GM12878 (cell line): ENCODE results near the gene ANKRD44. TPM values are rescaled to one million over a fixed set of nuclear protein-coding genes. Genes with fewer than 3 reads are reported as not detected.

Experiments used
- ATAC-seq: fragments of 200-7000 bp; cut with Tn5 transposase; 3 replicates; pipeline ENCODE4 v1.9.1; 2020; ENCODE audit warnings: mild to moderate bottlenecking, moderate library complexity
- BruUV-seq: library from RNA; stranded (reverse); fragments of 400-500 nt; replicated peaks from 2 replicates; lab custom pipeline; 2021; lab: Mats Ljungman, UMichigan
- CTCF ChIA-PET: fragments of 300-600 bp; sonication (Branson Sonifier 250); formaldehyde crosslinking; extraction: SDS; loops from one replicate; lab custom pipeline; 2021; ENCODE audit warnings: inconsistent platforms; lab: Yijun Ruan, JAX
- POLR2A ChIA-PET: fragments of 350-600 bp; formaldehyde crosslinking; extraction: SDS; loops from one replicate; lab custom pipeline; 2021; ENCODE audit warnings: inconsistent platforms; lab: Charles Lee
- RAD21 ChIA-PET: fragments of 300-600 bp; sonication (Branson Sonifier 250); formaldehyde crosslinking; loops from one replicate; lab custom pipeline; 2023; ENCODE audit warnings: antibody characterized with exemption; ENCODE audit not compliant: unreplicated experiment; lab: Charles Lee
- SMC1A ChIA-PET: fragments of 300-600 bp; sonication (Branson Sonifier 250); formaldehyde crosslinking; loops from one replicate; lab custom pipeline; 2023; ENCODE audit not compliant: unreplicated experiment, uncharacterized antibody; lab: Charles Lee
- DNase-seq: peaks from one replicate; pipeline ENCODE4 v3.0.0-alpha.2; 2011; ENCODE audit warnings: low read depth, low spot score
- FAIRE-seq: peaks from 3 replicates; lab custom pipeline; 2011; peaks lifted over from hg19 to GRCh38; lab: Jason Lieb, UNC
- H2AFZ ChIP-seq: 2 replicates; pipeline ENCODE4 v1.6.0; 2011; ENCODE audit warnings: low read depth, low read length, control low read depth; ENCODE audit not compliant: control insufficient read depth
- H3K27ac ChIP-seq: 2 replicates; pipeline ENCODE4 v1.5.1; 2011; ENCODE audit warnings: control low read depth; ENCODE audit not compliant: control insufficient read depth, insufficient read depth
- H3K27me3 ChIP-seq, 2 experiments: replicated peaks in 1 of 2; 2 replicates each; pipeline versions ENCODE4 v1.6.0 to v1.6.1; 2011; ENCODE audit warnings: low read length in 1 of 2; ENCODE audit not compliant: control insufficient read depth in 2 of 2, insufficient read depth in 2 of 2
- H3K36me3 ChIP-seq, 2 experiments: 2 replicates each; pipeline ENCODE4 v1.5.1; 2011; ENCODE audit warnings: low read length in 1 of 2; ENCODE audit not compliant: control insufficient read depth in 2 of 2, insufficient read depth in 2 of 2
- H3K4me1 ChIP-seq: 2 replicates; pipeline ENCODE4 v1.6.1; 2011; ENCODE audit warnings: mild to moderate bottlenecking, low read length, moderate library complexity, mixed read lengths; ENCODE audit not compliant: control insufficient read depth, insufficient read depth
- H3K4me2 ChIP-seq: 2 replicates; pipeline ENCODE4 v1.6.0; 2011; ENCODE audit warnings: control low read depth; ENCODE audit not compliant: control insufficient read depth, insufficient read depth
- H3K4me3 ChIP-seq: fragments of 200-600 bp; sonication (generic); 2 replicates; pipeline ENCODE4 v1.5.1; 2016
- H3K79me2 ChIP-seq: 2 replicates; pipeline ENCODE4 v1.6.0; 2011; ENCODE audit warnings: low read length; ENCODE audit not compliant: control insufficient read depth, insufficient read depth
- H3K9ac ChIP-seq: 2 replicates; pipeline ENCODE4 v1.8.0; 2011; ENCODE audit warnings: low read length, control low read depth, mixed read lengths; ENCODE audit not compliant: control insufficient read depth, insufficient read depth
- H3K9me3 ChIP-seq: replicated peaks from 3 replicates; pipeline ENCODE4 v1.5.1; 2011; ENCODE audit warnings: mild to moderate bottlenecking, low read length; ENCODE audit not compliant: control insufficient read depth, insufficient read depth
- H4K20me1 ChIP-seq: 2 replicates; pipeline ENCODE4 v1.6.0; 2011; ENCODE audit not compliant: control insufficient read depth, insufficient read depth
- CREB1 ChIP-seq: IDR thresholded peaks from 2 replicates; pipeline ENCODE4 v1.6.1; 2012; ENCODE audit warnings: low read depth, mild to moderate bottlenecking, inconsistent platforms
- EED ChIP-seq: sonication (generic); IDR thresholded peaks from 2 replicates; pipeline ENCODE4 v1.6.1; 2016; ENCODE audit warnings: antibody characterized with exemption, low read depth
- IKZF1 ChIP-seq: fragments of 450-650 bp; conservative IDR thresholded peaks from 2 replicates; pipeline ENCODE4 v1.6.1; 2017; ENCODE audit warnings: antibody characterized with exemption, mild to moderate bottlenecking
- JUNB ChIP-seq: IDR thresholded peaks from 2 replicates; pipeline ENCODE4 v1.6.1; 2016; ENCODE audit warnings: antibody characterized with exemption, mild to moderate bottlenecking
- KLF5 ChIP-seq: fragments of 450-650 bp; IDR thresholded peaks from 2 replicates; pipeline ENCODE4 v1.6.1; 2014; ENCODE audit warnings: mild to moderate bottlenecking; ENCODE audit not compliant: partially characterized antibody
- POLR2A ChIP-seq: IDR thresholded peaks from 2 replicates; pipeline ENCODE4 v1.6.1; 2011; ENCODE audit warnings: low read depth, mild to moderate bottlenecking, low read length
- POU2F2 ChIP-seq: IDR thresholded peaks from 3 replicates; pipeline ENCODE4 v1.6.1; 2011; ENCODE audit warnings: low read depth, mild to moderate bottlenecking, low read length, borderline replicate concordance
- ZBED1 ChIP-seq: IDR thresholded peaks from 2 replicates; pipeline ENCODE4 v1.6.1; 2016; ENCODE audit warnings: borderline replicate concordance
- ZNF384 ChIP-seq: IDR thresholded peaks from 2 replicates; pipeline ENCODE4 v1.6.1; 2012; ENCODE audit warnings: low read depth, mild to moderate bottlenecking, low read length, improper control_type of control experiment, borderline replicate concordance
- WGBS: methylation state at CpG from one replicate; pipeline ENCODE4 v1.1.6; 2016; ENCODE audit warnings: low lambda C conversion rate; ENCODE audit not compliant: insufficient replicate concordance, insufficient coverage; ENCODE audit errors: missing lambda C conversion rate; 5-methylcytosine and 5-hydroxymethylcytosine counted together
- in situ Hi-C: fragments of 300-500 bp; cut with MboI; formaldehyde crosslinking; loops from 9 replicates; pipeline ENCODE4 v1.14.3; 2018; ENCODE audit warnings: mixed read lengths
- intact Hi-C: fragments of 100-400 bp; cut with micrococcal nuclease; formaldehyde crosslinking; loops from one replicate; pipeline ENCODE4 v1.14.2; 2022; ENCODE audit not compliant: unreplicated experiment
- polyA plus RNA-seq, 11 experiments: library from polyadenylated mRNA; depleted of rRNA in 4 of 11; unstranded in 6 of 11; stranded (reverse) in 5 of 11; fragments of >200 nt; fragmentation: Nextera tagmentation in 4 of 11; fragmentation: Illumina TruSeq in 1 of 11; extraction: Ambion mirVana in 4 of 11; extraction: Trizol in 1 of 11; gene quantifications; 1 replicate in 1 of 11; 2 replicates in 10 of 11; pipeline versions ENCODE4 v1.2.1 to v1.2.3, GENCODE V29; 2011 to 2016; ENCODE audit warnings: inconsistent platforms in 2 of 11, missing spikeins in 2 of 11, low read depth in 1 of 11
- total RNA-seq, 4 experiments: library from RNA; depleted of rRNA in 3 of 4; stranded (reverse); fragments of >200 nt in 3 of 4; fragmentation: Illumina TruSeq in 1 of 4; extraction: Trizol in 1 of 4; gene quantifications; 2 replicates each; pipeline versions ENCODE4 v1.2.1 to v1.2.3, GENCODE V29; 2013 to 2021
- TF ChIP-seq, protein P1 (sequence below): IDR thresholded peaks from 2 replicates; pipeline ENCODE4 v1.6.1; 2011; ENCODE audit warnings: mild to moderate bottlenecking, low read depth, low read length, moderate library complexity; ENCODE audit not compliant: insufficient replicate concordance
- TF ChIP-seq, protein P2 (sequence below): fragments of 450-650 bp; formaldehyde crosslinking; IDR thresholded peaks from 2 replicates; pipeline ENCODE4 v1.4.0; 2022; ENCODE audit warnings: mild to moderate bottlenecking, moderate library complexity

ANKRD44 gene
- total and polyA plus RNA-seq, 10 of the 15 experiments (the other 5 are each of a cell fraction or from before 2014, with no cell fraction given), result 19.1 to 99.1 (median 59.6) TPM

DNA sequence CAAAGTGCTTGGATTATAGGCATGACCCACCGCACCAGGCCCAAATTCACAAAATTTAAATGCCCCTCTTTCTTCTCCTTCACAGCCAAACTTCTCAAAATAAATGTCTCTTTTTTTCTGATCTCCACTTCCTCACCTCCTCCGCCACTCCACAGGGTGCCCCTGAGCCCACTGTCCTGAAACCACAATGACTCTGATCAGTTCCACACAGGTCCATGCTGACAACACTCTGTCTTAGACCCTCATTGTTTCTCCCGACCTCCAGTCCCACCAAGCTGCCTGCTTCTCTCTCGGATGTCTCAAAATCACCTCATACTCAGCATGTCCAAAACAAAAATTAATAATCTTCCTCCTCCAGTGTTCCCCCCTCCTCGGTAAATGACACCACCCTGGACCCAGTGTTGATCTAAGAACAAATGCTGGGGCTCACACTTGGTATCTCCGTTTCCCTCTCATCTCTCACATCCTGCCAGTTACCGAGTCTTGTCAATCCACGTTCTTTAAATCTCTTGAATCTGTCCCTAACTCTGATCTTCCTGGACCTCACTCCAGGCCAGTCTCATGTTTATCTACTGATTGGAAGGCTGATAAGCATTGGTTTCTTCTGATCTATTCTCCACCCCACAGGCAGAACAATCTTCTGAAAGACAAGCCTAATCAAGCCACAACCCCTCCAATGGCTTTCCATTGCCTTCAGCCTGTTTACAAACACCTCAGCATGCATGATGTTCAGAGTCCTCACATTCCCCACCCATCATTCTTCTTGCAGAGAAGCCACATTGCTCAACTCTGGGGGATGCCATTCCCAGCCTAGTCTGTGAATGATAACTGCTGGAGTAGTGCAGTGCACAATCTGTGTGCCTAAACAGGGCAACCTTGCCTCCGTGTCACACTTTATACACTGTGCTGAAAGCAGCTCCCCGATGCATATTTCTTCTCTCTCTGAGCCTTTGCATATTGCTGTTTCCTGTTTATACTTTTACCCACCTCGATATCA is 12.4 kb upstream of the ANKRD44 start:
- no peaks in the 10 kb centered on the region for H4K20me1 ChIP-seq
- no peaks in the 10 kb centered on the region for H3K9me3 ChIP-seq
- ATAC-seq (peak; percentile 52), DNase-seq (no peak), FAIRE-seq (no peak)
- peak overlapping the region; percentile 86 for H2AFZ ChIP-seq
- H3K4me1 ChIP-seq, result peaks cover 18% of the 10 kb centered on the region; the same call in 1 of the 2 replicates
- no peaks in the 10 kb centered on the region for H3K36me3 ChIP-seq
- WGBS, result 25% methylated on average over 11 of the region's 11 CpGs
- 0 out of 2 replicates have a peak overlapping the region, but pooled peaks have one; percentile 12 for H3K9ac ChIP-seq
- ChIA-PET CTCF (interaction anchor here (0.6 to 2.0 kb wide), 3 partner anchors 12 to 236 kb away, joined by 4 to 8 read pairs (median 5); no protein-coding TSS in a partner anchor), RAD21 (interaction anchor here (1.3 kb wide), 1 partner anchor 131 kb away, joined by 4 read pairs; no protein-coding TSS in a partner anchor), POLR2A (no interaction called here), SMC1A (interaction anchor here (1.7 to 2.7 kb wide), 2 partner anchors 11 to 171 kb away, joined by 4 to 6 read pairs; no protein-coding TSS in a partner anchor)
- peak overlapping the region; percentile 51 for H3K4me2 ChIP-seq
- intact Hi-C loops, result no loop called here
- BruUV-seq, result no TSS peak
- H3K4me3 ChIP-seq, result peak overlapping the region; percentile 32; the same call in 1 of the 2 replicates
- 0 out of 2 replicates have a peak overlapping the region, but pooled peaks have one; percentile 7 for H3K27ac ChIP-seq
- TF ChIP-seq POU2F2 (peak; percentile 57; the same call in 1 of the 3 replicates), POLR2A (peak; percentile 51), ZBED1 (no peak), IKZF1 (no peak)
- no peaks in the 10 kb centered on the region for H3K79me2 ChIP-seq
- in situ Hi-C loops, result no loop called here
- no peaks in the 10 kb centered on the region for H3K27me3 ChIP-seq

DNA sequence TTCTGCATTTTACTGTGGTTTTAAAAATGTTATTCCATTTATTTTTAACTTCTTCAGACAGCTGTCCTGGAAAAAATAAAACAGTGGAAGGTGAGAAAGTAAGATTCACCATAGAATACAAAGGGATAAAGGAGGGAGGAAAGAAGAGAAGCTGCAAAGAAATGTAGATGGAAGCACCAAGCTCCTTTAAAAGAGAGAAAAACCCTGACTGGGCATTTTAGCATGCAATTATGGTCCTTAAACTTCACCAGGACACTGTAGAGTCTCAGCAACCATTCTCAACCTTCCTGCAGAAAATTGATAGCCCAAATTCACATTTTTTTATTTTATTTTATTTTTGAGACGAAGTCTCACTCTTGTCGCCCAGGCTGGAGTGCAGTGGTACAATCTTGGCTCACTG is 11.6 kb upstream of the ANKRD44 start:
- Histone ChIP-seq H3K79me2 (no peaks in the 10 kb centered on the region), H3K27me3 (no peaks in the 10 kb centered on the region), H3K36me3 (no peaks in the 10 kb centered on the region), H3K4me3 (no peak overlapping the region), H3K4me1 (peaks cover 12% of the 10 kb centered on the region; the same call in 1 of the 2 replicates), H3K9me3 (no peaks in the 10 kb centered on the region), H3K4me2 (no peak overlapping the region), H2AFZ (no peak overlapping the region), H3K9ac (no peak overlapping the region), H3K27ac (no peak overlapping the region), H4K20me1 (no peaks in the 10 kb centered on the region)
- TF ChIP-seq, protein P1, sequence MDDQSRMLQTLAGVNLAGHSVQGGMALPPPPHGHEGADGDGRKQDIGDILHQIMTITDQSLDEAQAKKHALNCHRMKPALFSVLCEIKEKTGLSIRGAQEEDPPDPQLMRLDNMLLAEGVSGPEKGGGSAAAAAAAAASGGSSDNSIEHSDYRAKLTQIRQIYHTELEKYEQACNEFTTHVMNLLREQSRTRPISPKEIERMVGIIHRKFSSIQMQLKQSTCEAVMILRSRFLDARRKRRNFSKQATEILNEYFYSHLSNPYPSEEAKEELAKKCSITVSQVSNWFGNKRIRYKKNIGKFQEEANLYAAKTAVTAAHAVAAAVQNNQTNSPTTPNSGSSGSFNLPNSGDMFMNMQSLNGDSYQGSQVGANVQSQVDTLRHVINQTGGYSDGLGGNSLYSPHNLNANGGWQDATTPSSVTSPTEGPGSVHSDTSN, result no peak
- TF ChIP-seq JUNB, result no peak
- TF ChIP-seq ZNF384, result no peak
- no peak for TF ChIP-seq KLF5
- TF ChIP-seq EED, result no peak
- TF ChIP-seq, protein P2, sequence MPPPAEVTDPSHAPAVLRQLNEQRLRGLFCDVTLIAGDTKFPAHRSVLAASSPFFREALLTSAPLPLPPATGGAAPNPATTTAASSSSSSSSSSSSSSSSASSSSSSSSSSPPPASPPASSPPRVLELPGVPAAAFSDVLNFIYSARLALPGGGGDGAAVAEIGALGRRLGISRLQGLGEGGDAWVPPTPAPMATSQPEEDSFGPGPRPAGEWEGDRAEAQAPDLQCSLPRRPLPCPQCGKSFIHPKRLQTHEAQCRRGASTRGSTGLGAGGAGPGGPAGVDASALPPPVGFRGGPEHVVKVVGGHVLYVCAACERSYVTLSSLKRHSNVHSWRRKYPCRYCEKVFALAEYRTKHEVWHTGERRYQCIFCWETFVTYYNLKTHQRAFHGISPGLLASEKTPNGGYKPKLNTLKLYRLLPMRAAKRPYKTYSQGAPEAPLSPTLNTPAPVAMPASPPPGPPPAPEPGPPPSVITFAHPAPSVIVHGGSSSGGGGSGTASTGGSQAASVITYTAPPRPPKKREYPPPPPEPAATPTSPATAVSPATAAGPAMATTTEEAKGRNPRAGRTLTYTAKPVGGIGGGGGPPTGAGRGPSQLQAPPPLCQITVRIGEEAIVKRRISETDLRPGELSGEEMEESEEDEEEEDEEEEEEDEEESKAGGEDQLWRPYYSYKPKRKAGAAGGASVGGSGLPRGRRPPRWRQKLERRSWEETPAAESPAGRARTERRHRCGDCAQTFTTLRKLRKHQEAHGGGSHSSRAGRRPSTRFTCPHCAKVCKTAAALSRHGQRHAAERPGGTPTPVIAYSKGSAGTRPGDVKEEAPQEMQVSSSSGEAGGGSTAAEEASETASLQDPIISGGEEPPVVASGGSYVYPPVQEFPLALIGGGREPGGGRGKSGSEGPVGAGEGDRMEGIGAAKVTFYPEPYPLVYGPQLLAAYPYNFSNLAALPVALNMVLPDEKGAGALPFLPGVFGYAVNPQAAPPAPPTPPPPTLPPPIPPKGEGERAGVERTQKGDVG (CRISPR knock-in tag), result no peak
- no peak for TF ChIP-seq CREB1
- BruUV-seq, result no TSS peak
- RAD21 ChIA-PET, result interaction anchor here (0.7 to 1.3 kb wide), 2 partner anchors 131 to 146 kb away, joined by 3 to 4 read pairs; no protein-coding TSS in a partner anchor
- DNase-seq (no peak), FAIRE-seq (no peak), ATAC-seq (no peak)
- CTCF ChIA-PET, result interaction anchor here (0.6 to 1.7 kb wide), 2 partner anchors 209 to 235 kb away, joined by 4 to 8 read pairs; no protein-coding TSS in a partner anchor
- intact Hi-C loops, result no loop called here
- POLR2A ChIA-PET, result interaction anchor here (0.7 to 1.1 kb wide), 2 partner anchors 94 to 167 kb away, joined by 3 read pairs; no protein-coding TSS in a partner anchor
- 95% methylated on average over 2 of the region's 2 CpGs for WGBS
- in situ Hi-C loops, result no loop called here
- SMC1A ChIA-PET, result interaction anchor here (0.6 to 2.7 kb wide), 4 partner anchors 11 to 128 kb away, joined by 3 to 6 read pairs (median 3); no protein-coding TSS in a partner anchor
